HTR-8/SVneo (cell line): Measurements from ENCODE around the gene CDPF1.
"Not testable (repeated sequence)": the region's sequence is repeated elsewhere in the genome, so short reads cannot be mapped to it uniquely, and the experiment has no call there.

Experiments
- DNase-seq: peaks from one replicate; pipeline ENCODE4 v3.0.0; 2011; ENCODE audit warnings: low spot score, mixed read lengths; ENCODE audit not compliant: insufficient read length
- FAIRE-seq: peaks from 2 replicates; lab custom pipeline; 2011; peaks lifted over from hg19 to GRCh38; lab: Jason Lieb, UNC

Gene CDPF1

DNA sequence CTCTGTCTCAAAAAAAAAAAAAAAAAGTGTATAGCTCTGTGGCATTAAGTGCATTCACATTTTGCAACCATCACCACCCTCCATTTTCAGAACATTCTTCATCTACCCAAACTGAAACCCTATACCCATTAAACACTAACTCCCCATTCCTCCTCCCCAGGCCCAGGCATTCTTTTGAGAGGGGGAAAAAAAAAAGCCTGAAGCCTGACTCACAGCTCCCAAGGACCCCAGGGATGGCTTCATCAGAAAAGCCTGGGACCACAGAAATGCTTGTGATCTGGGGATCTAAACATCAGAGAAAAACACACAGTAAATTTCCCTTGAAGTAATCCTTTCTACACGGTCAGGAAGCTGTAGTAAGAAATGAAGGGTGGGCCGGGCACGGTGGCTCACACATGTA is 35.9 kb upstream of the CDPF1 start:
- DNase-seq: no peak
- FAIRE-seq: no peak

DNA sequence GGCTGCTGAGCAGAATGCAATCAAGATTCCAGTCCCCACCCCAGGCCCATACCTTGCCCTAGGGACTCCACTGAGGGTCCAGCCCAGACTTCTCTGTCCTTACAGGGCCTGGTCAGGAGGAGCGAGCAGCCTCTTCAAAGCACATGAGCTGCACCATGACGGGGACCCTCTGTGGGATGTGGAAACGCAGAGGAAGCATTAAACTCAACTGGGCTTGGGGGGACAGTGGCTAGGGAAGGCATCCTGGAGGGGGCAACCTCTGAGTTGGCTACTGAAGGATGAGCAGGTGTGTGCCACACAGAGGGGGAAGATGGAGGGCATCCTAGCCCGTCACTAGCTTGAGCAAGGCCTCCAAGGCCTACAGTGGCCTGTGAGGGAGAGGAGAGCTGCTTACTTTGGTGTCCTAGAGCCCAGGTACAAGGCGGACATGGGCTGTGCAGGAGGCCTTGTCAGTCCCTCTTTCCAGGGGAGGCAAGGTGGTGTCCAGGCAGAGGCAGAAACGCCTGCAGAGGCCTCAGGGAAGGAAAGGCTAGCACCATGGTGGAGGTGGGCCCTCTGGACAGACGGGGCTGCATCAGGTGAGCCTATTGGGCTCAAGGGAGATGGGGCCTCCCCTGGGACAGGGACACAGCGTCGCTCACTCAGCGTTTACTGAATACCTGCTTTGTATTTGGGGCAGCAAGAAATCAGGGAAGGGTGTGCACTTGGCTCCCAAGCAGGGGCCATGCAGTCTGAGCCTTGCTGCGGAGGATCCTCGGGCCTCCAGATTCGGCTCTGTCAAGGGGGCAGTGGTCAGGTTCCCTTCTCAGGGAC is 32.0 kb upstream of the CDPF1 start:
- no peak for DNase-seq
- FAIRE-seq: no peak

DNA sequence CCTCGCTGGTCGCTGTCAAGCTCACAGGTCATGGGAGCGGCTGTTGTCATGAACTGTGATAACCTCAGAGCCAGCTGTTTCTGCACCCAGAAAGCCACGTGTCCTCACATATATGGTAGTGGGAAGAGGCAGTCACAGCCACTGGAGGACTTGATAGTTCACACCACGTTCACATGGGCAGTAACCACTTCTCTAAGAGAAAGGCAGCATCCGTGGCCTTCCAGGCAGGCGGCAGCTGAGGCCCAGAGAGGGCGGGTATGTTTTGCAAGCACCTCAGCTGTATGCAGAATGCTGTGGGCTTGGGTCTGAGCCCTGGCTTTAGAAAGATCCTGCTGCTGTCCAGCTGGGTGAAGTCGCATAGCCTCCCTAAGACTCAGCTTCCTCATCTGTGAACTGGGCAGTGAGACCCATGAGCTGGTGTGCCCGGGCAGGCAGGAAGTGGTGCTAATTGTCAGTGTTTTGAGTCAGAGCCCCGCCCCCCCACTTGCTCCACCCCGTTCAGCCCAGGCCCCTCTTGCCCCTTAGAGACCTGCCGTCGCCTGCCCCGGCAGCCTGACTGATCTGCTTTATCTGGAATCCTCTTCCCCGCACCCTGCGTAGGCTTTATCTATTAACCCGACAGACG is 31.0 kb upstream of the CDPF1 start:
- DNase-seq (no peak), FAIRE-seq (peak; percentile 42)

DNA sequence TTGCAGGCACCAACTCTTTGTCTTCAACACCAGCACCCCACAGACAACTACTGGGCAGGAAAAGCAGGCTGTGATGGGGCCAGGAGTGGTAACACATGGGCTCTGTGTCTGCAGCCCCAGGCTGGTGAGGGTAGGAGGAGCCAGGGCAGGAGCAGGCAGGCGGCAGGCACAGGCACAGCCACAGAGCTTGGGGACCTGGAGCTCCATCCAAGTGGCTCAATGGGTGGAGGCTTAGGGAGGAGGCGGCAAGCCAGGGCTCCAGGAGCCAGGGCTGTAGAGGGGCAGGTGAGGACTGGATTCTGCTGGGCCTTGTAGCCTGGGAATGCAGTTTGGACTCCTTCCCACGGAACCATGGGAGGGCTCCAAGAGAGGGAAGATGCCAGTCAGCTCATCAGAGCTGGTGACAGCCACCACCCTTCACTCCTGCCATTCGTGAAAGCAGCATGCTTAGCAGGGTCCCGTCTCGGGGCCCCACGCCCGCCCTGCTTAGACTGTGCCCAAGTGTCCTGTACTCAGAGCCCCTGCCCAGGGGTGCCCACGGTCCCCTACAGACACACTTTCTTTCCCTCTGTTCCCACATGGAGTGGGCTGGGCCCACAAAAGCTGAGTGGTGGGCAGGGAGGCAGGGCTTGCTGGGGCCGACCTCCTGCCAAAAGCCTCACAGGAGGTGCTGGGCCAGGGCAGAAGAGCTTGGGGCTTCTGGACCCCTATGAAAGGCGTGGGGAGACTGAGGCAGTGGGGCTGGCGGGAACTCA is 30.1 kb upstream of the CDPF1 start:
- FAIRE-seq: no peak
- DNase-seq: no peak

DNA sequence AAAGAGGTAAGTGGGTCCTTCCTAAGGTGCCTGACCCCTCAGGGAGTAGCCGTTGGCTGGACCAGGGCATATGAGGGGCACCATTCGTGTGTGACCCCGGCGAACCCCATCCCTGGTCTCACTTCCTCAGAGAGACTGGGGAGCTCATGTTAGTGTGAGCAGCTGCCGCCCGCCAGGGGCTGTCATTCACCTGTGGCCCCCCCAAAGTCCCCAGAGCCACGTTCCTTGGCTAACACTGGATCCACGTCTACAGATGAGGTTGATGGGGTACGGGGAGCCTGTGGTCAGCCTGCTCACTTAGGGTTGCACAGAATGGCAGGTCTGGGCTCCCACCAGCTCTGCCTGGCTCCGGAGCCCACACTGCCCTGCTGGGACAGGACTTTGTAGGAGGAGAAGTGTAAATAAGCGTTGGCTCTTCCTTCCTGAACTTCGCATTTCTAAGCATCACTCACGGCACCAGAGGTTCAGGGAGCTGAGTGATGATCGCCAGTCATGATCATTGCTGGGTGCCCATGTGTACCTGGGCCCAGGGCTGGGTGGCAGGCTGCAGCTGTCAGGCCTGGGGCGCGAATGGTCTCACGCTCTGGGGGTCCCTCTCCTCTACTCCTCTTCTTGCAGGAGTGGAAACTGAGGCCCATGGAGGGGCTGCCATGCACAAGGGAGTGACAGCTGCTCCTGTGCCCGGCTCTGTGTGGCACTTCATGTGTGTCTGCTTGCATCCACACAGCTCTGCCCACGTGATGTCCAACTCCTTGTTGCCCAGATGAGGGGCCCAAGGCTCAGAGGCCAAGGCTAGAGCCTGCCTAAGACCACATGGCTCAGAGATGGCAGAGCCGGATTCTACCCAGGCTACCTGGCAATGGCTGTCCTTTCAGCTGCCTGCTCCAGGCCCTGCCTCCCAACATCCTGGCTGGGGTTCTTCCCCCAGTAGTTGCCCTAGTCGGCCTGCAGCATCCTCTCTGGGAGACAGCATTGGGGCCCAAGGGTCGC is 28.9 kb upstream of the CDPF1 start:
- DNase-seq (no peak), FAIRE-seq (no peak)

DNA sequence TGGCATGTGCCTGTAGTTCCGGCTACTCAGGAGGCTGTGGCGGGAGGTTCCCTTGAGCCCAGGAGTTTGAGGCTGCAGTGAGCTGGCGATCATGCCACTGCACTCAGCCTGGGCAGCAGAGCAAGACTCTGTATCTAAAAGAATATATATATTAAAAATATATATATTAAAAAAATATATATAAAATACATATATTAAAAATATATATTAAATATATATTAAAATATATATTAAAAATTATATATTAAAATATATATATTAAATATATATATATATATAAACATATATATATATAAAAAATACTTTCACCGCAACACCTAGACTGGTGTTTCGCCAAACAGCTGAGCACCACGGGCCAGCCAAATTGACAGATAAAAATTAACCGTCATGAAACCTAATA is 26.5 kb upstream of the CDPF1 start:
- no peak for FAIRE-seq
- no peak for DNase-seq

DNA sequence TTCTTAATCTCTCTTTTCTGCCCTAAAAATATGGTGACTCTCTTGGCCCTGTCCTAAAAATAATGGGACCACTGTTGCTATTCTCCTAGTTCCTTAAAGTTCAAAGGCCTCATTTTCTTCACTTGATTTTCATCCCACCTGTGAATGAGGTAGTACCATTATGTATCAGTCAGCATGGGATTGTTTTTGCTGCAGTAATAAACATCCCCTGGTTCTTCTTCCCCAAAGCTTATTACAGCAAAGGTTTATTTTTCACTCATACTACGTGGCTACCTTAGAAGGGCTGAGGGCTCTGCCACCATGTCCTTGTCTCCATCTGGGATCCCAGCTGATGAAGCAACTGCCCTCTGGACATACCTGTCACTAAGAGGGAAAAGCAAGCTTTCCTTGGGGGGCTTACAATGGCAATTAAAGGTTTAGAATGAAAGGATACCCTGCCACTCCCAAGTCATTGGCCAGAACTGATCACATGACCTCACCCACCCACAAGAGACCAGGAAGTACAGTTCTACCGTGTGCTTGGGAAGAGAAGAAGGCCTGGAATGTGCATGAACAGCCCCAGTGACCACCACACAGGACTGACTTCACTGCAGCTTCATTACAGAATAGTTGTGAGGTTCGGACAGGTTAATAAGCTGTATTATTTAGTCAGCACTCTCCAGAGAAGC is 25.5 kb upstream of the CDPF1 start:
- no peak for FAIRE-seq

DNA sequence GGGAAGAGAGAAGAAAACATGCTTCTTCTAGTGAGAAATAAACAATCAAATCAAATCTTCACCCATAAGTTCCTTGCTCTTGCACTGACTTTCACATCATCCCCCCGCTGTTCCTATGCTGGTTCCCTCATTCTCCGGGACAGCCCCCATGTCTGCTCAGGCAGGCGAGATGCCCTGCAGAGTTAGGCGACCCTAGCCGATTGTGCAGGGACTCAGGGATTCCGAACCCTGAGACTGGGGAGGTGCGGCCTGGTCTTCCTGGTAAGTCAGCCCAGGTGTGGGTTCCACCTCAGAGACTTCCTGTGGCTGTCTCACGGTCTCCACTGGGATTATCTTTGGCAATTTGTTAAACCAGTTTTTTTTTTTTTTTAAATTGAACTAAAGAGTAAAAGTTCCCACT is 24.3 kb upstream of the CDPF1 start:
- FAIRE-seq: no peak

More for the DNA sequence above, 25.5 kb upstream of the CDPF1 start:
- no peak for DNase-seq

DNA sequence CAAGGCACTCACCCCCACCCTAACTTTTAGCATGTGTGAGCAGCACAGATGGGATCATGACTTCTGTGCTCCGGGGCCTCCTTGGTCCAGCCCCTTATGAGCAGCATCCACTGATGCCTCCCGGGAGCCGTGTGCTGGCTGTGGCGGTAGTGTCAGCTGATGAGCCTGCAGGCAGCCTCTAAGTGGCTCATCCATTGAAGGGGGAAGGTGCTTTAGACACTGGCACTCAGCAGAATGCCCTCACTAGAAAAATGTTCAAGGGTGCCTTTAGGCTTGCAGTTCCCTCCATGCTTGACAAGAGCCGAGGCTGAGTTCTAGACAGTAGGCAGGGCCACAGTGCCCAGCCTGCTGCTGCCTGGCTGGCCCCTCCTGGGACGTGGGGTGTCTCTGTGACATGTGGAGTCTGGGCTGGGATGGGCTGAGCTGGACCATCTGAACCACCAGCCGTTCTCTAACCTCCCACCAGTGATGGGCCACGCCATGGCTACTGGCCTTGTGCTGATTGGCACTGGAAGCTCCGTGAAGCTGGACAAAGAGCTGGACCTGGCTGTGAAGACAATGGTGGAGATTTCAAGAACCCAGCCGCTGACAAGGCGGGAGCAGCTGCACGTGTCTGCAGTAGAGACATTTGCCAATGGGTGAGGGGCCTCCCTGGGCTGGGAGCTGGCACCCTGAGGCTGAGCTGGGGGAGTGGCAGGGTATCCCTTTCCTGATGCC is 23.5 kb upstream of the CDPF1 start:
- FAIRE-seq: no peak
- no peak for DNase-seq

More for the DNA sequence above, 24.3 kb upstream of the CDPF1 start:
- DNase-seq: no peak

DNA sequence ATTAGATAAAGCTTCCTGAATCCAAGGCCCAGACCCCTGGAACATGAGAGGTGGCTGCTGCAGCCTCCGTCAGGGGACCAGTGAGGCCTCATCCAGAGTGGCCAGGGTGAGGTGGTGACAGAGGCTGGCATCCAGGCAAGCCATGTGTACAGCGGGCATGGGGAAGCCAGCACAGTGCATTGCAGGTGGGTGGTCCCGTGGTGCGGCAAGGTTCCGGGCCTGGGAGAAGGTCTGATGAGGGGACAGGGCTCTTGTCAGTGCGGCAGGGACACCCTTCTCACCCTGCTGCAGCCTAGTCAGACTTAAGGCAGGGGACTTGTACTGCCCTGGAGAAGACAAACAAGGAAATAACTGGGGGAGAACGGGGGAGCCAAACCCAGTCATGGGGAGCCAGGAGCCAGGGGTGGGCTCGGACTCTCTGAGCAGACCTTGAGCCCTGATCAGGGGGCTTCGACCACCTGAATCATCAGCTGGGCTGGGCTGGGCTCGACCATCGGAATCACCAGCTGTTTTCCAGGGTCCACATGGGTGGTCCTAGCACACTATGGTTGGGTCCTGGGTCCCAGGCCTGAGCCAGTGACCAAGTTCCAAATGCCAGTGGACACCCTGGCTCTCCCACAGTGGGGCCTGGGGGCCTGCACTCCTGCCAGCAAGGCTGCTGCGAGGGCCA is 22.8 kb upstream of the CDPF1 start:
- no peak for DNase-seq
- FAIRE-seq: no peak

DNA sequence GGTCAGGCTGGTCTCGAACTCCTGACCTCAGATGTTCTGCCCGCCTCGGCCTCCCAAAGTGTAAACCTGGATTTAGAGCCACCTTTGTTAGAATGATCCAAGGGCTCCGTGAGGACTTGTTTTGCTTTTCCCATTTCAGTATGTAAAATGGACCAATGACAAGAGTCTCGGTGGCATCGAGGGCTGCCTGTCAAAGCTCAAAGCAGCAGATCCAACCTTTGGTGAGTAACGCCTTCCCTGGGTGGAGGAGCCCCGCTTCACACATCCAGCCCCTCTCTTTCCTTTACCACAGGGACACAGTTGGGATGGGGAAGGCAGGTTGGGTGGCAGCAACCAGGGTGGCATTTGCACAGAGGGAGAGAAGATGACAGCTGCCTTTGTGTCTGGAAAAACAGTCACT is 22.1 kb upstream of the CDPF1 start:
- FAIRE-seq: no peak
- DNase-seq: no peak

DNA sequence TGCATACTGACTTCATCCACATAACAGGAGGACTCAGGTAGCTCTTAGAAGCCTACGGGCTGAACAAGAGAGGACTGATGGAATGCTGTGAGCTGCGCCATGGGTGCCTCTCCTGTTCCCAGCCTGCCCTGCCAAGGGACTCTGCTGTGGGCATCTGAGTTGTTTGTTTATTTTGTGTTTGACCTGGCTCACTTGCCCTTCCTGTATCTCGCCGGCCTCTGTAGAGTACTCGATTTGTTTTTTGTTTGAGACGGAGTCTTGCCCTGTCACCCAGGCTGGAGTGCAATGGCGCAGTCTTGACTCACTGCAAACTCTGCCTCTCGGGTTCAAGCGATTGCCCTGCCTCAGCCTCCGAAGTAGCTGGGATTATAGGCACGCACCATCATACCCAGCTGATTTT is 19.5 kb upstream of the CDPF1 start:
- DNase-seq: no peak
- FAIRE-seq: no peak

DNA sequence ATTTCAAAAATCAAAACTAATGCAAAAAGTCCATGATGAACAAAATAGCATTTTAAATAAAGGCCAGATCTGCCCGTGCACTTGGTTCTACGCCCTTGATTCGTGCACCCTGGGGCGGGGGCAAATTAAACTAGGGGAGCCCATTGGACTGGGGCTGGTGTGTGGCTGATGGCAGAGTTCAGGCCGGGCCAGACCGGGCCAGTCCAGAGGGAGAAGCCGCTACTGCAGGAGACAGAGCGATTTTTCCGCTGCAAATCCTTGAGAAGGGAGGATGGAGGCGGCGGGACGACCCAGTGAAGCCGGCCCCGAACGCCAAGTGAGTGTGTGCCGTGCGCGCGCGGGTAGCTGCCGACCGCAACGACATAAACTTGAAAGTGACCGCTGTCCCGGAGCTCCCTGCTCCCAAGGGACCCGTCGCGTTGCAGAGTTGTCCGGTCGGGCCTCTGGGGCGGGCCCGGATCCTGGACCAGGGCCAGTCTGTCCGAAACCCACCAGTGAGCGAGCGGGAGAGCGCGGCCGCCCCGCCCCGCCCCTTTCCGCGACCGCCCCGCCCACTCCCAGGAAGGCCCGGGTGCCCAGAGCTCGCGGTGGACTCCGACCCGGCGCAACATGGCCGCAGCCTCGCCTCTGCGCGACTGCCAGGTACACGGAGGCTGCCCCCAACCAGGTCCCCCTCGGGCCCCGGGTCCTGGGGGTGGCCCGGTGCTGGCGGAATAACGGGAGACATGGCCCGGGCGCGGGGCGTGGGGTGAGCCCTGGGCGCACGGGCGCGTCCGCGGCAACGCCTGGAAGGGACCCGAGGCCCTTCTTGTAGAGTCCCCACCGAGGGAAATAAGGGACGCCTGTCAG is 17.6 kb upstream of the CDPF1 start, which contains the start of gene TTC38:
TSS of gene TTC38 (plus strand) at position 578 of the 849 bp plus-strand sequence. CDS start at position 610, 32 bp downstream.
- peak; percentile 75 for FAIRE-seq
- peak; percentile 94 for DNase-seq

DNA sequence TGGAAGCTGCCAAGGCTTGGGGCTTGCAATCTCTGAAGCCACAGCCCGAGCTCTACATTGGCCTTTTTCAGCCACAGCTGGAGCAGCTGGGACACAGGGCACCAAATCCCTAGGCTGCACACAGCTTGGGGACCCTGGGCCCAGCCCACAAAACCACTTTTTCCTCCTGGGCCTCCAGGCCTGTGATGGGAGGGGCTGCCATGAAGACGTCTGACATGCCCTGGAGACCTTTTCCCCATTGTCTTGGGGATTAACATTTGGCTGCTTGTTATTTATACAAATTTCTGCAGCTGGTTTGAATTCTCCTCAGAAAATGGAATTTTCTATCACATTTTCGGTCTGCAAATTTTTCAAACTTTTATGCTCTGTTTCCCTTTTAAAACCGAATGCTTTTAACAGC is 15.5 kb upstream of the CDPF1 start:
- DNase-seq, FAIRE-seq: not testable (repeated sequence)

DNA sequence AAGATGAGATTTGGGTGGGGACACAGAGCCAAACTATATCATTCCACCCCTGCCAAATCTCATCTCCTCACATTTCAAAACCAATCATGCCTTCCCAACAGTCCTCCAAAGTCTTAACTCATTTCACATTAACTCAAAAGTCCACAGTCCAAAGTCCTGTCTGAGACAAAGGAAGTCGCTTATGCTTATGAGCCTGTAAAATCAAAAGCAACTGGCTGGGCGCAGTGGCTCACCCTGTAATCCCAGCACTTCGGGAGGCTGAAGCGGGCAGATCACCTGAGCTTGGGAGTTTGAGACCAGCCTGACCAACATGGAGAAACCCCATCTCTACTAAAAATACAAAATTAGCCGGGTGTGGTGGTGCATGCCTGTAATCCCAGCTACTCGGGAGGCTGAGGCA is 14.4 kb upstream of the CDPF1 start:
- not testable (repeated sequence) for DNase-seq, FAIRE-seq

DNA sequence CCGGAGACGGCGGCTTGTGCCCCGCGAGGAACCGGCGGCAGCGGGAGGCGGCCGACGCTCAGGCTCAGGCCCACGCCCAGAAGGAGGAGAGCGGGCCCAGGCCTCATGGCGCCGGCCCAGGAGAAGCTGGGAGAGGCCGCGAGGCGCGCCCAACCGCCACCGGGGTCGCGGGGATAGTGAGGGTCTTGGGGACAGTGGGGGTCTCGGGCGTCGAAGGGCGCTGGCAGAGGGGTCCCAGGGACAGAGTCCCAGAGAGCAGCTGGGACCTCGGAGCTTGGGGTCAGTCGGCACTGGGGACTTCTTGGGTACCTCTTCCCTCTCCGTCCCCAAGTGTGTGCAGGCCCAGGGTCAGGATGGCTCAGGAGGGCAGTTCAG is 13.1 kb upstream of the CDPF1 start, which contains the start of gene PKDREJ:
TSS of gene PKDREJ (minus strand) at position 128 of the 375 bp plus-strand sequence. CDS start at position 107, 21 bp downstream.
- FAIRE-seq (no peak), DNase-seq (no peak)
